GM23248 (cell line): ENCODE results near the gene CFAP73. TPM values are rescaled to one million over a fixed set of nuclear protein-coding genes. Genes with fewer than 3 reads are reported as not detected.

Experiments
- DNase-seq: peaks from one replicate; pipeline ENCODE4 v3.0.0-alpha.2; 2015
- H2AFZ ChIP-seq: fragments of 200-600 bp; sonication (generic); 2 replicates; pipeline ENCODE4 v1.6.1; 2016; ENCODE audit warnings: antibody characterized with exemption
- H3F3A ChIP-seq: fragments of 200-600 bp; sonication (generic); 2 replicates; pipeline ENCODE4 v1.6.1; 2016; ENCODE audit warnings: mild to moderate bottlenecking, antibody characterized with exemption, mixed run types; ENCODE audit not compliant: insufficient read depth
- H3K27ac ChIP-seq: fragments of 200-600 bp; sonication (generic); 2 replicates; pipeline ENCODE4 v1.5.1; 2016; ENCODE audit warnings: mild to moderate bottlenecking
- H3K27me3 ChIP-seq: fragments of 200-600 bp; sonication (generic); replicated peaks from 2 replicates; pipeline ENCODE4 v1.6.1; 2016; ENCODE audit warnings: mild to moderate bottlenecking; ENCODE audit not compliant: insufficient read depth
- H3K36me3 ChIP-seq: fragments of 200-600 bp; sonication (generic); 2 replicates; pipeline ENCODE4 v1.6.1; 2016; ENCODE audit warnings: low read depth, mild to moderate bottlenecking
- H3K4me1 ChIP-seq: fragments of 200-600 bp; sonication (generic); 2 replicates; pipeline ENCODE4 v1.6.1; 2016; ENCODE audit warnings: mild to moderate bottlenecking; ENCODE audit not compliant: insufficient read depth
- H3K4me2 ChIP-seq: fragments of 200-600 bp; sonication (generic); one replicate; pipeline ENCODE4 v1.6.1; 2016; ENCODE audit warnings: mild to moderate bottlenecking; ENCODE audit not compliant: unreplicated experiment
- H3K4me3 ChIP-seq: fragments of 200-600 bp; sonication (generic); 2 replicates; pipeline ENCODE4 v1.5.1; 2016; ENCODE audit warnings: mild to moderate bottlenecking
- H3K79me2 ChIP-seq: fragments of 200-600 bp; sonication (generic); 2 replicates; pipeline ENCODE4 v1.6.1; 2016; ENCODE audit warnings: mild to moderate bottlenecking; ENCODE audit not compliant: insufficient read depth
- H3K9ac ChIP-seq: fragments of 200-600 bp; sonication (generic); 2 replicates; pipeline ENCODE4 v1.6.1; 2016; ENCODE audit warnings: mild to moderate bottlenecking
- H3K9me2 ChIP-seq: fragments of 200-600 bp; sonication (generic); 2 replicates; pipeline ENCODE4 v1.6.1; 2016; ENCODE audit warnings: mixed run types, mild to moderate bottlenecking, moderate library complexity; ENCODE audit not compliant: insufficient read depth
- H3K9me3 ChIP-seq: fragments of 200-600 bp; sonication (generic); one replicate; pipeline ENCODE4 v1.6.1; 2017; ENCODE audit warnings: low read depth
- H4K20me1 ChIP-seq: fragments of 200-600 bp; sonication (generic); 2 replicates; pipeline ENCODE4 v1.6.0; 2016; ENCODE audit not compliant: insufficient read depth
- EZH2 ChIP-seq: fragments of 200-600 bp; sonication (generic); IDR thresholded peaks from 2 replicates; pipeline ENCODE4 v1.6.1; 2018; ENCODE audit warnings: antibody characterized with exemption, mild to moderate bottlenecking; ENCODE audit not compliant: insufficient read depth, poor library complexity, severe bottlenecking
- EZH2phosphoT487 ChIP-seq: fragments of 200-600 bp; sonication (generic); IDR thresholded peaks from 2 replicates; pipeline ENCODE4 v1.6.1; 2018; ENCODE audit warnings: antibody characterized with exemption, moderate library complexity, mild to moderate bottlenecking, low read depth; ENCODE audit not compliant: insufficient read depth
- WGBS, 2 experiments: methylation state at CpG; one replicate each; pipeline ENCODE4 v1.1.6; 2015 to 2017; ENCODE audit warnings: low lambda C conversion rate in 2 of 2, low coverage in 1 of 2; ENCODE audit errors: missing lambda C conversion rate in 2 of 2; 5-methylcytosine and 5-hydroxymethylcytosine counted together
- in situ Hi-C: fragments of 300-500 bp; cut with MboI; formaldehyde crosslinking; loops from 2 replicates; pipeline ENCODE4 v1.15.0; 2020
- polyA plus RNA-seq: library from polyadenylated mRNA; unstranded; fragments of >200 nt; fragmentation: Nextera tagmentation; extraction: Ambion mirVana; gene quantifications from 2 replicates; pipeline ENCODE4 v1.2.1, GENCODE V29; 2016
- total RNA-seq: library from RNA; depleted of rRNA; stranded (reverse); fragments of >200 nt; shearing (Covaris generic); gene quantifications from 2 replicates; pipeline ENCODE4 v1.2.3, GENCODE V29; 2014

The CFAP73 gene
- total and polyA plus RNA-seq, 2 experiments from 2014 or later: not detected

DNA sequence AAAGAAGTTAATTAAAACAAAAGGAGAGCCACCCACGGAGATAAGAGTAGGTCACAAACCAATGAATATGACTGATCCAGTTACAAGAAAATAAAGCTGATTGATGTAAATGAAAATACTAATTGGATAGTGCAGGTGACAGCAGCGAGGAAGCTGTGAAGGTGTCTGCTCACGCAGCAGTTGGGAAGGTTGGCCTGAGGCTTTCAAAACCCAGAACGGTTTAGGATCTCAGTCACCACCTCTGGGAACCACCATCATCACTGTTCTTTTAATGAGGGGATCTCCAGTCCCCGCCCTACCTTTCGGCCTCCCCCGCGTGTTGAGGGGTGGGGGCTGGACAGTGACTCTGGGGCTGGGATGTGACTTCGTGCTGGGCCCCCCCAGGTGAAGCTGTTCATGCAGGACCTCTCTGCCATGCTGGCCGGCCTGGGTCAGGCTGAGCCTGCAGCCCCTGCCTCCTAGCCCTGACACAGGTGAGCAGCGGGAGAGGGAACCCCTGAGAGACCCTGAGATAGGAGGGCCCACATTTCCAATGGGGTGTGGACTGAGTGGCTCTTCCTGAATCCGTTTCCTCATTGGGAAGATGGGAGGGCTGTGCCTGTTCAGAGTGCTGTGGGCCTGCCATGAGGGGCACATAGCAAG lies 7.8 kb downstream of the CFAP73 start:
- Histone ChIP-seq H3K4me3 (no peak overlapping the region), H3K4me1 (no peaks in the 10 kb centered on the region), H3K79me2 (no peaks in the 10 kb centered on the region), H3F3A (0 out of 2 replicates have a peak, but pooled peaks cover 8% of the 10 kb centered on the region), H2AFZ (no peak overlapping the region), H4K20me1 (no peaks in the 10 kb centered on the region), H3K9me2 (no peaks in the 10 kb centered on the region), H3K27me3 (peaks cover 22% of the 10 kb centered on the region), H3K9ac (no peak overlapping the region), H3K9me3 (no peaks in the 10 kb centered on the region), H3K36me3 (no peaks in the 10 kb centered on the region), H3K27ac (no peak overlapping the region), H3K4me2 (no peak overlapping the region)
- no peak for DNase-seq
- in situ Hi-C loops: no loop called here
- 93 to 95% methylated on average over 12 of the region's 12 CpGs for WGBS, 2 experiments
- TF ChIP-seq EZH2: no peak
- TF ChIP-seq EZH2phosphoT487: no peak

DNA sequence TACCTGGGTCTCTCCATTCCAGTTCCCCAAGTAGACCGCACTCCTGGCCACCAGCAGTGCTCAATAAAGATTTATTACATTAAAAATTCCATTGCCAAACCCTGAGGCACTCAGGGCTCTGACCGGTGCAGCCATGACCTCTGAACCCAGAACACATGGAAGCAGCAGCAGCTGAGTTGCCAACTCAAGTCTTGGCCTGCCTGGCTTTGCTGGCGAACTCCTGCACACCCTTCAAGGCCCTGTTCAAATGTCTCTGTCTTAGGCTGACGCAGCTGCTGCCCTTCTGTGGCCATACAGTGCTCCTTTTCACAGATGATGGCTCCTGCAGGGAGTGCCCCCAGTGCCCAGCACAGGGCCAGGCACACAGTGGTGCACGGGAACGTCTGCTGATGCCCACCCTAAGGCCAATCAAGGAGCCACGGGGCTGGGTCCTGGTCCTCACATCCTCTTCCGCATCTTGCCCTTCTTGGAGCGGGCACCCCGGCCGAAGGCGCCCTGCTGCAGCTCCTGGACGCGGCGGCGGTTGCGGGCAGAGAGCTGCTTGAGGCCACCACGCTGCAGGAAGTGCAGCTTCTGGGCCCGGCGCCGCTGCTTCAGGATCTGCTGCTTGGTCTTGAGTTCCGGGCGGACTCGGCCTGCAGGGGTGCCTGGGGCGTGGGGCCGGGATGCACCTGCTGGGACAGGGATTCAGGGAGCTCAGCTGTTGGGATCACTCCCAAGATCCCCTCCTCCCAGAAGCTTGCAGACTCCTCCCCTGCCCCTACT lies 9.1 kb downstream of the CFAP73 start:
- Histone ChIP-seq H2AFZ (no peak overlapping the region), H3K4me1 (no peaks in the 10 kb centered on the region), H3K9ac (no peak overlapping the region), H3K27me3 (peaks cover 18% of the 10 kb centered on the region), H3K4me3 (no peak overlapping the region), H3K79me2 (no peaks in the 10 kb centered on the region), H4K20me1 (no peaks in the 10 kb centered on the region), H3K27ac (no peak overlapping the region), H3K36me3 (no peaks in the 10 kb centered on the region), H3K4me2 (no peak overlapping the region), H3F3A (0 out of 2 replicates have a peak, but pooled peaks cover 8% of the 10 kb centered on the region), H3K9me2 (no peaks in the 10 kb centered on the region), H3K9me3 (no peaks in the 10 kb centered on the region)
- no peak for DNase-seq
- TF ChIP-seq EZH2phosphoT487 (no peak), EZH2 (no peak)
- in situ Hi-C loops: no loop called here
- 97 to 98% methylated on average over 13 to 26 of the region's 26 CpGs for WGBS, 2 experiments

DNA sequence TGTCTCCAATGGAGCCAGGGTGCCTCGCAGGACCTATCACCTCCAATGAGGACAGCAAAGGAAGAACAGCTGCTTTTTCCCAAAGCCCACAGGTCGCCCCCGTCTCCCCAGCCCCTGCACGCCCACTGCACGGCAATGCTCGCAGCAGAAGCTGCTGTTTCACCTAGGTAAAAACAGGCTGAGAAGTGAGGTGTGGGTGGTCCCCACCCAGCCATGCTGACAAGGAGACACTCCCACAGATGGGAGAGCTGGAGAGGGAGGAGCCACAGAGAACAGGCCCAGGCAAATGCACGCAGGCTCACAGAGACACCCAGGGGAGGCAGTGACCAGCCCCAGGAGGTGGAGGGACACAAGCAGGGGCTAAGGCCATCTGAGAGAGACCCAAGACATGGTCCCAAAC lies 10.4 kb downstream of the CFAP73 start:
- Histone ChIP-seq H3K9ac (no peak overlapping the region), H3K9me2 (no peaks in the 10 kb centered on the region), H3K36me3 (peaks cover 4% of the 10 kb centered on the region; the same call in 1 of the 2 replicates), H4K20me1 (no peaks in the 10 kb centered on the region), H3K4me2 (no peak overlapping the region), H2AFZ (no peak overlapping the region), H3K9me3 (no peaks in the 10 kb centered on the region), H3F3A (0 out of 2 replicates have a peak, but pooled peaks cover 8% of the 10 kb centered on the region), H3K4me3 (no peak overlapping the region), H3K79me2 (no peaks in the 10 kb centered on the region), H3K4me1 (no peaks in the 10 kb centered on the region), H3K27me3 (peaks cover 6% of the 10 kb centered on the region; the same call in 1 of the 2 replicates), H3K27ac (no peak overlapping the region)
- TF ChIP-seq EZH2 (no peak), EZH2phosphoT487 (no peak)
- 88 to 89% methylated on average over 7 of the region's 7 CpGs for WGBS, 2 experiments
- in situ Hi-C loops: no loop called here
- DNase-seq: no peak

DNA sequence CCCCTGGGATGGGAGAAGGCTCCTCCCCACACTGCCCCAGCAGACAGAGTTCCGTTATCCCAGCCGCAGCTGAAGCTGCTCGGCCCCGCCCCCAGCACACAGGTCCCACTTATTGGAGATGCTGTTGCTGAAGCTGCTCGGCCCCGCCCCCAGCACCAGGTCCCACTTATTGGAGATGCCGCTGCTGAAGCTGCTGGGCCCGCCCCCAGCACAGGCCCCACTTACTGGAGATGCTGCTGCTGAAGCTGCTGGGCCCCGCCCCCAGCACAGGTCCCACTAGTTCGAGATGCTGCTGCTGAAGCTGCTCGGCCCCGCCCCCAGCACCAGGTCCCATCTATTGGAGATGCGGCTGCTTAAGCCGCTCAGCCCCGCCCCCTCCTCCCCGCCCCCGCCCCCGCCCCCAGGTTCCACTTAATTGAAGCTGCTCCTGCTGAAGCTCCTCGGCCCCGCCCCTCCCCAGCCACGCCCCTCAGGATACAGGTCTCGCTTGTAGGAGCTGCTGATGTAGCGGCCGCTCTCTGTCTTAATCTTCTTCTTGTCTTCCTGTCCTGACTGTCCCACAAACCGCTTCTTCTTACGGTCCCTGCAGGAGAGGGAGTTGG lies 12.0 kb downstream of the CFAP73 start:
- Histone ChIP-seq H4K20me1 (no peaks in the 10 kb centered on the region), H3K27ac (no peak overlapping the region), H3K4me3 (no peak overlapping the region), H2AFZ (no peak overlapping the region), H3K36me3 (peaks cover 4% of the 10 kb centered on the region; the same call in 1 of the 2 replicates), H3K9ac (no peak overlapping the region), H3K79me2 (no peaks in the 10 kb centered on the region), H3K4me1 (no peaks in the 10 kb centered on the region), H3K4me2 (no peak overlapping the region), H3K27me3 (no peaks in the 10 kb centered on the region), H3K9me2 (no peaks in the 10 kb centered on the region), H3K9me3 (no peaks in the 10 kb centered on the region), H3F3A (0 out of 2 replicates have a peak, but pooled peaks cover 8% of the 10 kb centered on the region)
- no peak for DNase-seq
- 70 to 84% methylated on average over 9 to 26 of the region's 26 CpGs for WGBS, 2 experiments
- TF ChIP-seq EZH2phosphoT487: no peak
- TF ChIP-seq EZH2: no peak
- in situ Hi-C loops: no loop called here
